Measurements from ENCODE around the gene PRRT1.

PRRT1 gene

DNA sequence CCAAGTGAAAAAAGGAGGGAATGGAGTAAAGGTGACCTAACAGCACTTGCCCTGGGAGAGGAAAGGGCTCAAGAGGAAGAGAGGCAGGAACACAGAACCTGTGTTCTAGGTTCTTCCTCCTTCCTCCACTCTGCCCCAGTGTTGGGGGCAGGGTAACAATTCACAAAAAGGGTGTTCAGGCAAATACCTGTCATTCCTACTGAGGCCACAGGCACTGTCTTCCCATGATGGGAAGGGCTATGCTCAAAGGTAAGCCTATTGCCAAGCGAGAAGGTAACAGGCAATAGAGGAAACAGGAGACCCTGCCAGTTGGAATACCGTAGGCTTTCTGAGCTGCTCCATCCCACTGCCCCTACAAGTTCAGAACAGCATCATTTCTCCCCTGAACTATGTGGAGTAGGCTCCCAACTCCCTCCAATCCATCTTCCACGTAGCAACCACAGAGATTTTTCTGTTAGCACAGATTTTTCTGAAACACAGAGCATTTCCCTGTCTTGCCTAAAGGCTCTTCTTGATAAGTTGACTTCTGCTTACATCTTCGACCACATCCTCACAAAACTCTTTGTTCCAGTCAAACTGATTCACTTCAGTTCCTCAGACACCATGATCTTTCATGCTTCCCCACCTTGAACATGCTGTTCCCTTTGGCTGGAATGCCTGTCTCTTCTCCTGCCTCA lies 21.4 kb upstream of the PRRT1 start:
- DNase-seq: no peak

- DNase-seq: no peak
Observed at GRCh38 chr6:32171234-32171633, 19.5 kb upstream of the PRRT1 start.

DNA sequence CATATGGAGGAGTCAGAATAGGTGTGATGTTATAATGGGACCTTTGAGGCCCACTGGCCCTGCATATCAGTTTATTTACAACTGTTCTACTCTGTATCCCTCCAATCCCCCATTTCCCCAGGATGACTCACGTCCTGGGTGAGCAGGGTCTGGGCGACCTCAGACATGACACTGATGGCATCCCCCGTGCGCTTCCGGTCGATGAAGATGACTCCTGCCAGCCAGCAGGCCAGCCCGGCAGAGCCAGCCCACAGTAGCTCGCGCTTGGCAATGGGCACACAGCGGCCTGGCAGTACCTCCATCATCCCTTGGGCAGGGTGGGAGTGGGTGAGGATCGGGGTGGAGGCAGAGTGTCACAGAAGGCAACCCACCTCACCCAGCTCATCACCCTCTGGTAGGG lies 18.6 kb upstream of the PRRT1 start:
- DNase-seq: no peak

GRCh38 chr6:32168807-32169591 lies 17.3 kb upstream of the PRRT1 start:
- no peak for DNase-seq

- DNase-seq: no peak
Observed at GRCh38 chr6:32168350-32168749, 16.6 kb upstream of the PRRT1 start.

DNA sequence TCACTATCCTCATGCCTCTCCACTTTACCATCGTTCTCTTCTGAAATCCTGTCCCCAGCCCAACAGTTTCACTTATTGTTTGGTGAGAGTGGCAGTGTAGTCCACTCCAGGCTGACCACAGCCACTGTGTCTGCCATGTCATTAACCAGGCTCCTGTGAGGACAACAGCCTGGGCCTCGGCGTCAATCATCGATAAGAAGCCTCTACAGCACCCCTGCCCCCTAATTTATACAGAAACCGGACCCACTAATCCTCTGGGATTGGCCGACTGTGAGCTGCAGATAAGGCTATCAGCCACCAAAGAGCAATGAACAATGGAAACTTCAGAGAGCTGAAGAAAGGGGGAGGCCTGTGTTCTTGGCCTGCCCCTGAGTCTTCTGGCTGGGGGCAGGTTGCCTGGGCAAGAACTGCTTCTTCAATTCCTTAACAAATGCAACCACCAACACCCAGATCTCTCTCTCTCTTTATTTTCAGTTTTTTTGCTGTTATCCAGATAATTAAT lies 16.1 kb upstream of the PRRT1 start:
- no peak for DNase-seq

DNA sequence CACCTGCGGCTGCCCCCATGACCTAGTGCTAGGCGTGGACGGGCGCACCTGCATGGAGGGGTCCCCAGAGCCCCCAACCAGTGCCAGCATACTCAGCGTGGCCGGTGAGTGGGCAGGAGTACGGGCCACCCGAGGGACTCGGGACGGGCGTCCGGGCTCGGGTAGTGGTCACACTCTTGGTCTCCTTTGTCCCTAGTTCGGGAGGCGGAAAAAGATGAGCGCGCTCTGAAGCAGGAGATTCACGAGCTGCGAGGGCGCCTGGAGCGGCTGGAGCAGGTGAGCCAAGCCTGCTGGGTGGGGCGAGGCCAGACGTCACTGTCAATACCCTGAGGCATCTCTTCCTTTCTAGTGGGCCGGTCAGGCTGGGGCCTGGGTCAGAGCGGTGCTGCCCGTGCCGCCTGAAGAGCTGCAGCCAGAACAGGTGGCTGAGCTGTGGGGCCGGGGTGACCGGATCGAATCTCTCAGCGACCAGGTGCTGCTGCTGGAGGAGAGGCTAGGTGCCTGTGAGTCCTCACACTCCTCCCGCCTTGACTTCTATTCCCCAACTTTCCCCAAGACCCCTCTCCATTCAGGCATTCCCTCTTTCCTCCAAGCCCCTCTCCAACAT lies 15.5 kb upstream of the PRRT1 start:
- no peak for DNase-seq

- DNase-seq: no peak
Observed at GRCh38 chr6:32166411-32167061, 14.8 kb upstream of the PRRT1 start.

DNA sequence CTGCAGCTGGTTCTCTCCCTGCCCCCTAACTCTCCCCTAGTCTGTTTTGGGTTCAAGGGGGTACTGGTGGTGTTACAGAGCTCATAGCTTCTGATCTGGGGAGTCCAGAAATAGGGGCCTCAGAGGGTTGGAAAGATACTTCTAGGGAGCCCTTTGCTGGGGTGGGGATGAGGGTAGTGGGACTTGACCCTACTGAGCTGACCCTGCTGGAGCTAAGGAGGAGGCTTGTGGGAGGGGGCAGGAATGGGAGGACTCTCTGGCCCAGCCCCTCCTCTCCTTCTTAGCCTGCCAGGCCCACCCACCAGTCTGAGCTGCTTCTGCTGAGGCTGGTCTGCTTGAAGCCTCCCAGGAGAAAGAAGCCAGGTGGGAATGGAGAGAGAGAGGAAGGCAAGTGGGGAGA lies 12.6 kb upstream of the PRRT1 start, which contains the start of gene EGFL8:
Gene EGFL8, plus strand, starts transcription at position 301 of the 400 bp plus-strand sequence. CDS start 1,571 bp downstream, outside the sequence.
- no peak for DNase-seq

DNA sequence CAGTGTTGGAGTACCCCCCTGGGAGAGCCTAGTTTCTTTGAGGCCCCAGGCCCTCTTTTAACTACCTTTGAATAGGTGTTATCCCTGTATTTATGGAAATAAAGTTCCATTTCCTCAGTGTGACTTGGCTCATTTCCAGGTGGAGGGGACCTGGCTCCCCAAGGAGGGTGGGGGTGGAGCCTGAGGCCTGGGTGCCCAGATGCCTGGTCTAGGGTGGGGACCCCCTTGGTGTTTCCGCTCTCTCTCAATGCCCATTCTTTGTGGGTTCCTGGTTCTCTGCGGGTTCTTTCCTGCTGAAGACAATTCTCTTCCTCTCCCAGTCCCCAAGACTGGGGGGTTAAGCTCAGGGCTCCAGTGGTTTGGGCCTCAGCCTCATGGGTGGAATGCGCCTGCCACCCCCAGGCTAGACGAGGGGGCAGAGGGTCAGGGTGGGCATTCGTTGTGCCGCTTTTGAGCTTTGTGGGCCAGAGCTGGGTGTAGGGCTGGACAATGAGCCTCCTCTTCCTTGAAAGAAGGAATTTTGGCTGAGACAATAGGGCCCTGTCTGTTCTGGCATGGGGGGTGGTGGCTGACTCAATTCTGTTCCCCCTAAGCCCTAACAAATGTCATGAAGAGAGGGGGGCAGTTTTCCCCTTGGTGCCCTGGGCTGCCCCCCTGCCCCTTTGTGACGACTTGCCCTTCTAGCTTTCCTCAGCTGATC lies 12.0 kb upstream of the PRRT1 start:
- no peak for DNase-seq

DNA sequence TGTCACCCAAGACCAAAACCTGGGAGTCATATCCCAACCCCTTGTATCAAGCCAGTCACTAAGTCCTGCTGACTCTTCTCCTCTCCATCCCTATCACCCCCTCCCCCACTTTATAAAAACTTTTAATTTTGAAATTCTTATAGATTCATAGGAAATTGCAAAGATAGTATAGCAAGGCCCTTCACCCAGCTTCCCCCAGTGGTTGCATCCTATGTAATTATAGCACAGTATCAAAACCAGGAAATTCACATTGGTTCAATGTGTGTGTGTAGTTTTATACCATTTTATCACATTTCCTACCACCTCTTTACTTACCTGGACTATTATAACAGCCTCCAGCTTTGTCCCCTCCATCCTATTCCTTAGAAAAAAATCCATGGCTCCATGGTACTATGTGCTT lies 6.3 kb upstream of the PRRT1 start:
- DNase-seq: no peak

DNA sequence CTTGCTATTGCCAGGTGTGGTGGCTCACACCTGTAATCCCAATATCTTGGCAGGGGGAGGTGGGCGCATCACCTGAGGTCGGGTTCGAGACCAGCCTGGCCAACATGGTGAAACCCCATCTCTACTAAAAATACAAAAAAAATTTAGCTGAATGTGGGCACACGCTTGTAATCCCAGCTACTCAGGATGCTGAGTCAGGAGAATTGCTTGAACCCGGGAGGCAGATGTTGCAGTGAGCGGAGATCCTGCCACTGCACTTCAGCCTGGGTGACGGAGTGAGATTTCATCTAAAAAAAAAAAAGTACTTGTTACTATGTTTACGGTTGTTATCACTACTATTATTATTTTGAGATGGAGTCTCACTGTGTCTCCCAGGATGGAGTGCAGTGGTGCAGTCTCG lies 5.2 kb upstream of the PRRT1 start:
- DNase-seq: no peak

- peak; percentile 35 for DNase-seq
Observed at GRCh38 chr6:32154514-32155161, 2.9 kb upstream of the PRRT1 start.

- peak; percentile 43 for DNase-seq
Observed at GRCh38 chr6:32153564-32154513, 2.1 kb upstream of the PRRT1 start, which contains the start of gene PPT2. TSS of gene PPT2 (plus strand) at chr6:32154141. CDS start at chr6:32154595, 454 bp downstream.

GRCh38 chr6:32152769-32153563 lies 1.2 kb upstream of the PRRT1 start:
- no peak for DNase-seq

DNA sequence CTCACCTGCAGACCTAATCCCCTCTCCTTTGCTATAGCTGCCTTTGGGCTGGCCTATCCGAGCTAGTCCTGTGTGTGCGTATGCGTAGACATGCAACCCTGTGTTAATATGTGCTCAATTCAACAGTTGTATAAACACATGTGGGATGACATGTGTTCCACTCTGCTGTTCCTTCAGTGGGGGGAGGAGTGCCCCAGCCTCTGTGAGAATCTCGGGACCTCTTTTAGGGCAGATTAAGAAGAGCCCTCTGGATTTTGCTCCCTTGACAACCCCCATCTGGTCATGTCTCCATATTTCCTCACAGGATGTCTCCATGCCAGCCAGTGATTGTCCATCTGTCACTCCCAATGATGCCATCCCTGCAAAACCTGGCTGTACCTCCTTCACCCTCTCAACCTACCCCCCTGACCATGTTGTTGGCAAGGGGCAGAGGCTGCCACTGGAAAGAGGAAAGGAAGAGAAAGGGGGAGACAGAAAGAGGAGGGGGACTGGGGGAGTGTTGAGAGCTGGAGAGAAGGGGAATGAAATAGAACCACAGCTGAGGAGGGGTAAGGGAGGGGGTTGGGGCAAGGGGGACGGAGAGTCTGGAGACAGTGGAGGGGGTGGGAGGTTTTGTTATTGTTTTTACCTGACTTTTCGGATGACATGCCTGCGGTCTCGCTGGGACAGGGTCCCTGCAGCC lies 417 bp downstream of the PRRT1 start:
- DNase-seq: no peak

DNA sequence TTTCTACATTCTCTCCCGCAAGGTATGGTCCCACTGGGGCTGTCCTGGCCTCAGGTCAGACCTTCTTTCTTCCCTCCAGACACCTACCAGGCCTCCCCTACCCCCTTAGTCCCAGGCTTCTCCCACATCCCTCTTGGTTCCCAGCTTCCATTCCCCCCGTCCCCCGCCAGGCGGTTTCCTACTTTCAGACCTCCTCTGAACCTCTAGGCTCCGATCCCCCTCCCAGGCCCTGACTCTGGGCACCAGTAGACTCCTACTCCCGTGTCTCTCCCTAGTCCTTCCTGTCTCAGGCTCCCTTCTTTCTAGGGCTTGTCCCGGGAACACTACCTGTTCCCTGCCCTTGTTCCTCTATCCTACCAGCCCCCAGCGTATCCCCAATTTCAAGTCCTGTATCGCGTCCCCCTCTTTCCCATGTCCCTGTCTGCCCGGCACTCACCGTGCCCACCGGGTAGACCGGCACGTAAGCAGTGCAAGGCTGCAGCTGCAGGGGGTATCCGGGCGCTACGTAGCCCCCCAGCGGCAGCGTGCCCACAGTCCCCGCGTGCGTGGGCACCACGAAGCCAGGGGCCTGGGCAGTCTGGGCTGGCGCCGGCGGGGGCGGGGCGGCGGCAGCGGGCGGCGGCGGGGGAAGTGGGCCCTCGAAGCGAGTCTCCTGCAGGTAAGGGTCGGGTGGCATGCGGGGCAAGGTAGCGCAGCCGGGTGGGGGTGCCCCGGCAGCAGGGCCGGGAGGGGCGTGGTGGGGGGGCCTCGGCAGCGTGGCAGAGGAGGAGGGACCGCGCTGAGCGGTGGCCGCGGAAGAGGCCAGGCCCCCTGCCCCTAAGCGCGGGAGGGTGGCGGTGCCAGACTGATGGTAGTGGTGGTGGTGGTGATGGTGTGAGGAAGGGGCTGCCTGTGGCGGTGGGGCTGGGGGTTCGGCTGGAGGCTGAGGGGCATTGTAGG lies 1.5 kb downstream of the PRRT1 start:
- no peak for DNase-seq

Data from NCI-H1092 (cell line).